Hepatocyte (in vitro differentiated cells): ENCODE results near the gene RNASEL.

Experiments used
- EZH2 ChIP-seq: fragments of 200-600 bp; sonication (generic); IDR thresholded peaks from 2 replicates; pipeline ENCODE4 v1.6.1; 2016; ENCODE audit warnings: antibody characterized with exemption, mild to moderate bottlenecking, borderline replicate concordance
- EZH2phosphoT487 ChIP-seq: fragments of 200-600 bp; sonication (generic); IDR thresholded peaks from one replicate; pipeline ENCODE4 v1.6.1; 2018; ENCODE audit warnings: antibody characterized with exemption, mild to moderate bottlenecking, low read depth, moderate library complexity; ENCODE audit not compliant: unreplicated experiment, severe bottlenecking
- TF ChIP-seq, protein P1 (sequence below): fragments of 200-600 bp; sonication (generic); IDR thresholded peaks from 2 replicates; pipeline ENCODE4 v1.5.1; 2016; ENCODE audit warnings: antibody characterized with exemption, mild to moderate bottlenecking; ENCODE audit not compliant: poor library complexity

DNA sequence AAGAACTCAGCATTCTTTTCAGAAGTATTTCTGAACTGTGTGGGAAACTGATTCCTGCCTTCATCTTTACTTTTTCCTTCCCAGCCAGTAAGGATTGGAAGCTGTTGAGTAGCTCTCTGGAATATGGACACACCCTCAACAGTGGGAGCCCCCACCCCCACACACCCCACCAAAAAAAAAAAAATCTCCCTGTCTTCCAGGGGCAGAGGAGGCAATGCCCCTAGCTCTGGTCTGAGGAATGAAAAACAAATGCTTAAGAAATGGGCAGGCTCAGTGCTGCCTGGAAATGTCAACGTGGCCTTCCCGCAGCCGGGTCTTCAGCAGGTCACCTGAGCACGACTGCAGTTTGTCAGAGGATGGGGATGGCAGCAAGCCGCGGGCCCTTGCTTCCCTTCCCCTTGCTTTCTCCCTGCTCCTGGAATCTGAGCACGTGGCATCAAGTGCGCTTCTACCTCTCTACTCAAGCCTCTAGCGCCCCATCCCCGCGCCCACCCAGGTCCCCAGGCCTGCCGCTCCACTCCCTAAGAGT, 14.7 kb upstream of the RNASEL start:
- TF ChIP-seq, protein P1, sequence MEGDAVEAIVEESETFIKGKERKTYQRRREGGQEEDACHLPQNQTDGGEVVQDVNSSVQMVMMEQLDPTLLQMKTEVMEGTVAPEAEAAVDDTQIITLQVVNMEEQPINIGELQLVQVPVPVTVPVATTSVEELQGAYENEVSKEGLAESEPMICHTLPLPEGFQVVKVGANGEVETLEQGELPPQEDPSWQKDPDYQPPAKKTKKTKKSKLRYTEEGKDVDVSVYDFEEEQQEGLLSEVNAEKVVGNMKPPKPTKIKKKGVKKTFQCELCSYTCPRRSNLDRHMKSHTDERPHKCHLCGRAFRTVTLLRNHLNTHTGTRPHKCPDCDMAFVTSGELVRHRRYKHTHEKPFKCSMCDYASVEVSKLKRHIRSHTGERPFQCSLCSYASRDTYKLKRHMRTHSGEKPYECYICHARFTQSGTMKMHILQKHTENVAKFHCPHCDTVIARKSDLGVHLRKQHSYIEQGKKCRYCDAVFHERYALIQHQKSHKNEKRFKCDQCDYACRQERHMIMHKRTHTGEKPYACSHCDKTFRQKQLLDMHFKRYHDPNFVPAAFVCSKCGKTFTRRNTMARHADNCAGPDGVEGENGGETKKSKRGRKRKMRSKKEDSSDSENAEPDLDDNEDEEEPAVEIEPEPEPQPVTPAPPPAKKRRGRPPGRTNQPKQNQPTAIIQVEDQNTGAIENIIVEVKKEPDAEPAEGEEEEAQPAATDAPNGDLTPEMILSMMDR = no peak
- TF ChIP-seq EZH2 = no peak
- TF ChIP-seq EZH2phosphoT487 = no peak
